ENCODE data around the gene LARP7.
A peak's percentile ranks its signal among the peaks of the same experiment; 100 is the strongest.
"Not testable (repeated sequence)": the region's sequence is repeated elsewhere in the genome, so short reads cannot be mapped to it uniquely, and the experiment has no call there.

LARP7 gene

GRCh38 chr4:112636688-112637551 is at the start of gene LARP7, which contains the start of gene ZGRF1:
TSS of gene LARP7 (plus strand) at chr4:112637143. CDS start at chr4:112644670, 7,527 bp downstream.
TSS of gene ZGRF1 (minus strand) at chr4:112636909. CDS start at chr4:112633176, 3,733 bp downstream.
- DNase-seq, result peak; percentile 97

GRCh38 chr4:112589206-112589605 is 47.7 kb upstream of the LARP7 start:
- DNase-seq, result no peak

- no peak for DNase-seq
Measured at GRCh38 chr4:112591593-112591992, 45.4 kb upstream of the LARP7 start.

- no peak for DNase-seq
Measured at GRCh38 chr4:112592717-112593116, 44.2 kb upstream of the LARP7 start.

GRCh38 chr4:112593438-112594133 is 43.4 kb upstream of the LARP7 start:
- no peak for DNase-seq

GRCh38 chr4:112594993-112595392 is 42.0 kb upstream of the LARP7 start:
- DNase-seq, result no peak

- DNase-seq, result peak; percentile 39
Measured at GRCh38 chr4:112604589-112604988, 32.4 kb upstream of the LARP7 start.

GRCh38 chr4:112612814-112613213 is 24.1 kb upstream of the LARP7 start:
- DNase-seq, result not testable (repeated sequence)

- DNase-seq, result no peak
Measured at GRCh38 chr4:112616984-112617383, 20.0 kb upstream of the LARP7 start.

GRCh38 chr4:112626228-112626627 is 10.7 kb upstream of the LARP7 start:
- DNase-seq, result no peak

GRCh38 chr4:112633477-112634235 is 3.3 kb upstream of the LARP7 start:
- DNase-seq, result no peak

GRCh38 chr4:112637552-112637866 is 566 bp downstream of the LARP7 start:
- DNase-seq, result no peak

- DNase-seq, result no peak
Measured at GRCh38 chr4:112642526-112642925, 5.6 kb downstream of the LARP7 start.

- DNase-seq, result not testable (repeated sequence)
Measured at GRCh38 chr4:112644595-112645535, 7.9 kb downstream of the LARP7 start.

GRCh38 chr4:112645541-112646329 is 8.8 kb downstream of the LARP7 start:
- no peak for DNase-seq

GRCh38 chr4:112646632-112647537 is 9.9 kb downstream of the LARP7 start:
- DNase-seq, result no peak

- no peak for DNase-seq
Measured at GRCh38 chr4:112647785-112648184, 10.8 kb downstream of the LARP7 start.

- no peak for DNase-seq
Measured at GRCh38 chr4:112648263-112649054, 11.5 kb downstream of the LARP7 start.

- DNase-seq, result no peak
Measured at GRCh38 chr4:112649055-112649408, 12.1 kb downstream of the LARP7 start.

GRCh38 chr4:112650332-112650731 is 13.4 kb downstream of the LARP7 start:
- no peak for DNase-seq

Data from stimulated activated CD4-positive, alpha-beta T cell treated with anti-CD3 and anti-CD28 coated beads, Interleukin-4, amount 100 ng/mL, for 24 hours (primary cell).